Measurements from ENCODE around the gene TNFAIP8. TPM values are rescaled to one million over a fixed set of nuclear protein-coding genes. Genes with fewer than 3 reads are reported as not detected.

The TNFAIP8 gene
- total RNA-seq, 1 experiment from 2014 or later, result 24.1 TPM

GRCh38 chr5:119340597-119341218 lies 15.1 kb upstream of the TNFAIP8 start (continued):
- TF ChIP-seq ZNF425 (CRISPR knock-in tag; conservative IDR thresholded peaks at IDR 0.05), result no peak
- no peak for TF ChIP-seq FOXK1 (CRISPR knock-in tag; IDR thresholded peaks at IDR 0.05)
- no peak for TF ChIP-seq JAZF1 (CRISPR knock-in tag; IDR thresholded peaks at IDR 0.05)
- no peak for TF ChIP-seq ATF1 (CRISPR knock-in tag; IDR thresholded peaks at IDR 0.05)
- no peak for TF ChIP-seq PRRX2 (CRISPR knock-in tag; IDR thresholded peaks at IDR 0.05)
- no peak for TF ChIP-seq FOXJ3 (CRISPR knock-in tag; IDR thresholded peaks at IDR 0.05; ENCODE audit: borderline replicate concordance)
- TF ChIP-seq ESRRA (CRISPR knock-in tag; IDR thresholded peaks at IDR 0.05; ENCODE audit: borderline replicate concordance), result no peak
- TF ChIP-seq MXD4 (CRISPR knock-in tag; IDR thresholded peaks at IDR 0.05; ENCODE audit: borderline replicate concordance), result no peak
- TF ChIP-seq CREB1 (CRISPR knock-in tag; IDR thresholded peaks at IDR 0.05), result no peak

GRCh38 chr5:119341452-119342349 lies 14.1 kb upstream of the TNFAIP8 start:
- Mint-ChIP-seq H3K4me1 (peaks cover 60% of the 10 kb centered on the region), H3K4me3 (no peak overlapping the region), H3K36me3 (no peaks in the 10 kb centered on the region), H3K27ac (peak overlapping the region; percentile 62; the same call in 1 of the 2 replicates), H3K27me3 (ENCODE audit: low read depth) (no peaks in the 10 kb centered on the region), H3K9me3 (no peaks in the 10 kb centered on the region)
- ChIA-PET POLR2A (interaction anchor here (0.7 kb wide), 1 partner anchor 12 kb away, joined by 3 read pairs; no protein-coding TSS in a partner anchor), CTCF (interaction anchor here (0.6 to 0.7 kb wide), 2 partner anchors 11 to 116 kb away, joined by 3 read pairs; no protein-coding TSS in a partner anchor)
- ATAC-seq, result peak; percentile 52
- DNase-seq (ENCODE audit: low spot score), result no peak
- TF ChIP-seq NR3C1 (CRISPR knock-in tag; conservative IDR thresholded peaks at IDR 0.05; ENCODE audit: low read depth), result no peak
- TF ChIP-seq CBFB (CRISPR knock-in tag; IDR thresholded peaks at IDR 0.05; ENCODE audit: low read depth), result no peak
- TF ChIP-seq TCF7 (CRISPR knock-in tag; IDR thresholded peaks at IDR 0.05; ENCODE audit: low read depth), result no peak
- TF ChIP-seq E2F5 (CRISPR knock-in tag; IDR thresholded peaks at IDR 0.05), result no peak
- no peak for TF ChIP-seq GRHL2 (CRISPR knock-in tag; IDR thresholded peaks at IDR 0.05; ENCODE audit: insufficient replicate concordance, severe bottlenecking)
- no peak for TF ChIP-seq AR (CRISPR knock-in tag; IDR thresholded peaks at IDR 0.05)
- TF ChIP-seq SOX15 (CRISPR knock-in tag; IDR thresholded peaks at IDR 0.05), result no peak
- no peak for TF ChIP-seq RELA (CRISPR knock-in tag; IDR thresholded peaks at IDR 0.05; ENCODE audit: borderline replicate concordance)
- TF ChIP-seq SP1 (CRISPR knock-in tag; conservative IDR thresholded peaks at IDR 0.05), result no peak
- TF ChIP-seq OVOL2 (CRISPR knock-in tag; IDR thresholded peaks at IDR 0.05; ENCODE audit: borderline replicate concordance), result no peak
- TF ChIP-seq ZNF138 (CRISPR knock-in tag; conservative IDR thresholded peaks at IDR 0.05), result no peak
- TF ChIP-seq MXD4 (CRISPR knock-in tag; IDR thresholded peaks at IDR 0.05; ENCODE audit: borderline replicate concordance), result no peak
- TF ChIP-seq PREB (CRISPR knock-in tag; IDR thresholded peaks at IDR 0.05; ENCODE audit: borderline replicate concordance), result no peak
- TF ChIP-seq PRRX2 (CRISPR knock-in tag; IDR thresholded peaks at IDR 0.05), result no peak
- TF ChIP-seq NFYB (CRISPR knock-in tag; conservative IDR thresholded peaks at IDR 0.05; ENCODE audit: low read depth), result no peak
- no peak for TF ChIP-seq ATF1 (CRISPR knock-in tag; IDR thresholded peaks at IDR 0.05)
- TF ChIP-seq MAX (CRISPR knock-in tag; IDR thresholded peaks at IDR 0.05), result no peak

Data from WTC11 (cell line).